ENCODE measurements around the gene PRDX5.

The PRDX5 gene

DNA sequence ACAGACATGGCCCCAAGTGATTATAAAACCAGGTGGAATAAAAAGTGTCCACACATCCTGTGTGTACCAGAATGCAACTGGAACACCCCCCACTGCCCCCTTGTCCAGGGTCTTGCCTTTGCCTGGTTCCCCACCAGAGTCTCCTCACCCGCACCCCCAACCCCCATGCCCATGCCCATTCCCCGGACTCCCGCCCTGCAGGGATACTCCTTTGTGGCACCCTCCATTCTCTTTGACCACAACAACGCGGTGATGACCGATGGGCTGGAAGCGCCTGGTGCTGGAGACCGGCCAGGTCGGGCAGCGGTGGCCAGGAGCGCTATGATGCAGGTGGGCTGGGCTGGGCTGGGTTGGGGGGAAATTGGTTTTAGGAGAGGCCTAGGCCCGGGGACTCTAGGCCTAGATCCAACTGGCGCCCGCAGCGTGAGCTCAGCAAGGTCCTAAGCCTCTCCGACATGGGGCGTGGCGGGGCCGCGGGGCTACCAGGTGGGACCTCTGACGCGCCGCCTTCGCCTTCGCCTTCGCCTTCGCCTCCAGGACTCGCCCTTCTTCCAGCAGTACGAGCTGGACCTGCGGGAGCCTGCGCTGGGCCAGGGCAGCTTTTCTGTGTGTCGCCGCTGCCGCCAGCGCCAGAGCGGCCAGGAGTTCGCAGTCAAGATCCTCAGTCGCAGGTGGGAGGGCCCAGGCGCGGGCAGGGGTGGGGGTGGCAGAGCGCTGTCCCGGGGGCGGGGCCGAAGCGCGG is 50.2 kb downstream of the PRDX5 start:
- DNase-seq = no peak

DNA sequence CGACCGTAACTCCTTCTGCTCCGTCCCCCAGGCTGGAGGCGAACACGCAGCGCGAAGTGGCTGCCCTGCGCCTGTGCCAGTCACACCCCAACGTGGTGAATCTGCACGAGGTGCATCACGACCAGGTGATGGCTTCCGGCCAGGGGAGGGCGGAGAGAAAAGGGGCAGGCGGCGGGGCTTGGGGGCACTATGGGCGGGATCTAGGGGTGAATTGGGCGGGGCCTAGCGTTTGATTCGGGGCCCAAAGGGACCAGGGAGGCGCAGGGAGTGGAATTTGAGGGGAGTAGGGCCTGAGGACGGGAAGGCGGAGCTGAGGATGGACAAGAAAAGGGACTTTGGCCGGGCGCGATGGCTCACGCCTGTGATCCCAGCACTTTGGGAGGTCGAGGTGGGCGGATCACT is 50.8 kb downstream of the PRDX5 start:
- DNase-seq = no peak

DNA sequence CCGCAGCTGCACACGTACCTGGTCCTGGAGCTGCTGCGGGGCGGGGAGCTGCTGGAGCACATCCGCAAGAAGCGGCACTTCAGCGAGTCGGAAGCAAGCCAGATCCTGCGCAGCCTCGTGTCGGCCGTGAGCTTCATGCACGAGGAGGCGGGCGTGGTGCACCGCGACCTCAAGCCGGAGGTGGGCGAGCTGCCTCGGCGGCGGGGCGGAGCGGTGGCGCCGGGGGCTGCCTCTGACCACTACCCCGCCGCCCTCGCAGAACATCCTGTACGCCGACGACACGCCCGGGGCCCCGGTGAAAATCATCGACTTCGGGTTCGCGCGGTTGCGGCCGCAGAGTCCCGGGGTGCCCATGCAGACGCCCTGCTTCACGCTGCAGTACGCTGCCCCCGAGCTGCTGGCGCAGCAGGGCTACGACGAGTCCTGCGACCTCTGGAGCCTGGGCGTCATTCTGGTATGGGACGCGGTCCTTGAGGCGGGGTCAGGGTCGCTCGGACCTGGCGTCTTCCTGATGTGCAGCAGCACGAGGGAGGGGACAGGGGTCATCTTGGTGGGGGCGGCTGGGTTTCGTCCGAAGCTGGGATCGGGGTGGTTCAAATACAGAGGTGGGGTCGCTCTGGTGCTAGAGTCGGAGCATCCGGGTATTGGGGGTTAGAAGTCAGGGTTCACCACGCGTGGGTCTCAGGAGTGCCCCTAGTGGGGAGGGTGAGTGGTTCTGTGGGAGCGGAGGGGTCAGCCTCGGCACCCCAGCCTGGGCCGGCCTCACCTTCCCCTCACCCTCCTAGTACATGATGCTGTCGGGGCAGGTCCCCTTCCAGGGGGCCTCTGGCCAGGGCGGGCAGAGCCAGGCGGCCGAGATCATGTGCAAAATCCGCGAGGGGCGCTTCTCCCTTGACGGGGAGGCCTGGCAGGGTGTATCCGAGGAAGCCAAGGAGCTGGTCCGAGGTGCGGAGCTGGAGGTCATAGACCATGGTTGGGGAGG is 51.8 kb downstream of the PRDX5 start:
- no peak for DNase-seq

DNA sequence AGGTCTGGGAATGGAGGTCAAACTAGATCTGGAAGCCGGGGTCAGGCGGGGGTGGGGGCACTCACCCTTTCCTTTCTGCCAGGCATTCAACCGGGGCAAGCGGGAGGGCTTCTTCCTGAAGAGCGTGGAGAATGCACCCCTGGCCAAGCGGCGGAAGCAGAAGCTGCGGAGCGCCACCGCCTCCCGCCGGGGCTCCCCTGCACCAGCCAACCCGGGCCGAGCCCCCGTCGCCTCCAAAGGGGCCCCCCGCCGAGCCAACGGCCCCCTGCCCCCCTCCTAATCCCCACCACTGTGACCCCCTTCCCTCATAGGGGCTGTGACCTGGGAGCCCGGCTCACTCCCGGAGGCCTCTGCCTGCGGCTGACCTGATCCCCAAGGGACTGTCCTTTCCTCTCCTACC is 53.3 kb downstream of the PRDX5 start:
- DNase-seq = no peak
